GM13977 (cell line): ENCODE data around the gene DAPK1.

ENCODE experiments used
- DNase-seq: peaks from one replicate; pipeline ENCODE4 v3.0.0; 2012; ENCODE audit warnings: low spot score
- CTCF ChIP-seq: IDR thresholded peaks from 2 replicates; pipeline ENCODE4 v1.5.1; 2012; ENCODE audit warnings: mild to moderate bottlenecking, control low read depth; ENCODE audit not compliant: insufficient read depth; ENCODE audit errors: extremely low read depth, missing control alignments
- in situ Hi-C: fragments of 300-500 bp; cut with MboI; formaldehyde crosslinking; loops from one replicate; pipeline ENCODE4 v1.12.0; 2022; ENCODE audit warnings: low sequenced_read_pairs, low pct_unique_long_range_greater_than_20kb, mixed read lengths, inconsistent platforms; ENCODE audit not compliant: unreplicated experiment

Gene DAPK1

GRCh38 chr9:87694236-87694755 lies 196.6 kb downstream of the DAPK1 start:
- no peak for TF ChIP-seq CTCF
- no peak for DNase-seq
- in situ Hi-C loops, result no loop called here

DNA sequence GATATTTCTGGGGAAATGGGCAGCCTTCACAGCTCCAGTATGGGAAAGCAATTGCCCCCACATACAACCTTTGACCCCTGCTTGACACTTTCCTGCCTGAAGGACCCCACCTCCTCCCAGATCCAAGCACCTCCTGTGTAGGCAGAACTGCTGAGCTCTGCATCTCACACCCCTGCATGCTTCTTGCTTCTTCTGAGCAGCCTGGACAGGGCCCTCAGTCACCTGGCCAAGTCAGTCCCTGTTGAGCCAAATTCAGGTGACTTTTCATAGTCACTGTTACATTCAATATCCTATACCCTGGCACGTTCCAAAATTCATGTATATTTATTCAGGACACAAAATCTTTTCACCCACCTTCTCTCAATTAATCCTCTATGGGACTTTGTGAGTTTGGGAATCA lies 197.9 kb downstream of the DAPK1 start:
- TF ChIP-seq CTCF, result no peak
- in situ Hi-C loops, result no loop called here
- DNase-seq, result no peak

- in situ Hi-C loops, result no loop called here
- no peak for DNase-seq
- TF ChIP-seq CTCF, result no peak
These were observed 199.0 kb downstream of the DAPK1 start for GRCh38 chr9:87696641-87697040.

GRCh38 chr9:87698069-87698809 lies 200.6 kb downstream of the DAPK1 start:
- in situ Hi-C loops, result no loop called here

GRCh38 chr9:87699835-87700234 lies 202.2 kb downstream of the DAPK1 start:
- no peak for DNase-seq
- in situ Hi-C loops, result no loop called here
- TF ChIP-seq CTCF, result no peak

More at GRCh38 chr9:87698069-87698809, 200.6 kb downstream of the DAPK1 start:
- no peak for TF ChIP-seq CTCF
- DNase-seq, result no peak

DNA sequence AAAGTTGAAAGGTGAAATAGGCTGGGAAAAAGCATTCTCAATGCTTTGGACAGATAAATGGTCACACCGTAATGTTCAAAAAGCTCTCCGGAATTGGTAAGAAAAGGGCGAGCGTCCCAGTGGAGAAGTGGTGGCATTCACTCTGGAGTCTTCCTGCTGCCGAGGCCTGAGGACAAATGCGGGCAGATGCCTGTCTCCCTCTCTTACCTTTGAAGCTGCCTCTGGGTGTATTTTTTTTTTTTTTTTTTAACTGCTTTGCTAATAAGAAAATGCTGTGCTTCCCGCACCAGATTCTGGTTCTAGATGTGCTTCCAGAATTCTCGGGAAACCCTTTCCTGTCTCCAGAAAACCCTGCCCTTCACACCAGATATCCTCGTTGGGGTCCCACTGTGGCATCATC lies 203.8 kb downstream of the DAPK1 start:
- TF ChIP-seq CTCF, result no peak

More for the DNA sequence above, 203.8 kb downstream of the DAPK1 start:
- in situ Hi-C loops, result no loop called here
- DNase-seq, result no peak
